ENCODE measurements around the gene ARCN1.

- TF ChIP-seq EP300 (IDR thresholded peaks at IDR 0.05) (no peak), CTCF (IDR thresholded peaks at IDR 0.05) (no peak), POLR2A (IDR thresholded peaks at IDR 0.05) (no peak)
Measured at GRCh38 chr11:118581057-118581456, 8.8 kb downstream of the ARCN1 start.
